Astrocyte of the cerebellum (primary cell): ENCODE results near the gene CADM3.
A peak's percentile ranks its signal among the peaks of the same experiment; 100 is the strongest.

Experiments used
- DNase-seq: peaks from one replicate; pipeline ENCODE4 v3.0.0-alpha.2; 2011; ENCODE audit warnings: low read depth
- H3K4me3 ChIP-seq: 2 replicates; pipeline ENCODE4 v1.5.1; 2011; ENCODE audit warnings: mild to moderate bottlenecking, low read depth, low read length, moderate library complexity
- in situ Hi-C: cut with HindIII; loops from 2 replicates; pipeline ENCODE4 v1.10.0; 2017; ENCODE audit warnings: low sequenced_read_pairs
- TF ChIP-seq, protein P1 (sequence below): IDR thresholded peaks from 2 replicates; pipeline ENCODE4 v1.5.1; 2012; ENCODE audit warnings: low read length, low read depth, moderate library complexity, mild to moderate bottlenecking; ENCODE audit errors: missing control alignments

CADM3 gene

DNA sequence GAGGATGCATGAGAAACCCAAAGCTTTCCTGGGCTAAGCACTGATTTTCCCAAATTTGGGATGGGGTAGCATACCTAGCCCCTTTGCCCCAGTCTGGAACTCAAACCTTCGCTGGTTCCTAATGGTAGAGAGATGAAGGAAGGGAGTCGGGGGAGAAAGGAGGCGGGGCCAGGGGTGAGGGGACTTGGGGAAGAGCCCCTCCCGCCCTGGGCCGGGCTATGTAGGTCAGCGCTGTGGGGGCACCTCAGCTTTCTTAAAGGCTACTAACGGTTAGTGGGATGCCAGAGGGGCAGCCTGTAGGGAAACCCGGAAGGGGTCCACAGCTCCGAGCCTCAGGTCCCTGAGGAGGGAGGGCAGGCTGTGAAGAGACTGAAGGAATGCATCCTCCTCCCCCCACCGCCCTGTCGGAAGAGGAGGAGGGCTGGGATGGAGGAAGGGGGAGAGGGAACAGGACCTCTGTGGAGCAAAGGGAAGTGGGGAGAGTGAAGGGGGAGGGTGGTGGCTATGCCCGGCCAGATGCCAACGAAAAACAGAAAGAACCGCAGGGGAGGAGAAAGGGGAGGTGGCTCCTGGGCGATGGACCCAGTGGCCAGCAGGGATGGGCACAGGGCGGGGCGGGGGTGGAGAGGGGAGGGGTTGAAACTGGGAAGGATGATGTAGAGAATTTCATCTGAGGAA, 1.3 kb downstream of the CADM3 start:
- no peak for DNase-seq
- peak overlapping the region; percentile 37 for H3K4me3 ChIP-seq
- TF ChIP-seq, protein P1, sequence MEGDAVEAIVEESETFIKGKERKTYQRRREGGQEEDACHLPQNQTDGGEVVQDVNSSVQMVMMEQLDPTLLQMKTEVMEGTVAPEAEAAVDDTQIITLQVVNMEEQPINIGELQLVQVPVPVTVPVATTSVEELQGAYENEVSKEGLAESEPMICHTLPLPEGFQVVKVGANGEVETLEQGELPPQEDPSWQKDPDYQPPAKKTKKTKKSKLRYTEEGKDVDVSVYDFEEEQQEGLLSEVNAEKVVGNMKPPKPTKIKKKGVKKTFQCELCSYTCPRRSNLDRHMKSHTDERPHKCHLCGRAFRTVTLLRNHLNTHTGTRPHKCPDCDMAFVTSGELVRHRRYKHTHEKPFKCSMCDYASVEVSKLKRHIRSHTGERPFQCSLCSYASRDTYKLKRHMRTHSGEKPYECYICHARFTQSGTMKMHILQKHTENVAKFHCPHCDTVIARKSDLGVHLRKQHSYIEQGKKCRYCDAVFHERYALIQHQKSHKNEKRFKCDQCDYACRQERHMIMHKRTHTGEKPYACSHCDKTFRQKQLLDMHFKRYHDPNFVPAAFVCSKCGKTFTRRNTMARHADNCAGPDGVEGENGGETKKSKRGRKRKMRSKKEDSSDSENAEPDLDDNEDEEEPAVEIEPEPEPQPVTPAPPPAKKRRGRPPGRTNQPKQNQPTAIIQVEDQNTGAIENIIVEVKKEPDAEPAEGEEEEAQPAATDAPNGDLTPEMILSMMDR, result no peak
- in situ Hi-C loops, result no loop called here

DNA sequence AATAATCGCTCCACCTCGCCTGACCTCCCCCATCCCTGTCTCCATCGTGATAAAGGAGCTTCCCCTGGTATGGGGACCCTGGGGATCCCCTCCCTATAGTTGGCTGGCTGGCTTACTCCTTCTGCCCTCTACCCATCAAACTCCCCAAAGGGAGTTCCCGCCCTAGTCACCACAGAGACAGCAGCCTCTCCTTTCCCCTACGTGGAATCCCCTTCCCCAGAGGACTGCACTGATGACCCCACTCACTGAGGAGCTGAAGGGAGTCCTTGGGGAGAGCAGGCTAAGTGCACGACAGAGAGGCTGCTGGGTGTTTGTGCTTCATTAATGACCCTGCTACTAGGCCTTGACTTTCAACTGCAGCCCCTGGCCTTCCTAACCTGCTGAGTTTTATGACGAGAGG, 1.9 kb downstream of the CADM3 start:
- no peak for DNase-seq
- TF ChIP-seq, protein P1, result no peak
- H3K4me3 ChIP-seq, result no peak overlapping the region
- in situ Hi-C loops, result no loop called here

DNA sequence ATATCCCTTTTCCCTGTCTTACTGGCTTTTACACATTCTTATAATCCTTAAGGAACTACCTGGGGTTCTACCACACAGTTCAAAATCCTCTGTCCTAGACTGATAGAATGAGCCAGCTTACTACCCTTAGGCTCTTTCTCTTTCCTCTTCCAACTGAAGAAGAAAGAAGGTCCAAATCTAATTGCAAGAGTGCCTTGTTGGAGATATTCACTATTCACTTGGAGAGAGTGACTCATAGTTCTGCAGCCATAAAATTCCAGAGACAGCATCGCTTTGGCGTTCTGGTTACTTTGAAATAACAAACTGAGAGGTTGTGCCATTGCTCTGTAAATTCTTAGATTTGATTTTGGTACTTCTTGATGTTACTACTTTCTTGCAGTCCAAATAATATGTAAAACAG, 4.2 kb downstream of the CADM3 start:
- no peak for DNase-seq
- TF ChIP-seq, protein P1, result no peak
- no peak overlapping the region for H3K4me3 ChIP-seq
- in situ Hi-C loops, result no loop called here

DNA sequence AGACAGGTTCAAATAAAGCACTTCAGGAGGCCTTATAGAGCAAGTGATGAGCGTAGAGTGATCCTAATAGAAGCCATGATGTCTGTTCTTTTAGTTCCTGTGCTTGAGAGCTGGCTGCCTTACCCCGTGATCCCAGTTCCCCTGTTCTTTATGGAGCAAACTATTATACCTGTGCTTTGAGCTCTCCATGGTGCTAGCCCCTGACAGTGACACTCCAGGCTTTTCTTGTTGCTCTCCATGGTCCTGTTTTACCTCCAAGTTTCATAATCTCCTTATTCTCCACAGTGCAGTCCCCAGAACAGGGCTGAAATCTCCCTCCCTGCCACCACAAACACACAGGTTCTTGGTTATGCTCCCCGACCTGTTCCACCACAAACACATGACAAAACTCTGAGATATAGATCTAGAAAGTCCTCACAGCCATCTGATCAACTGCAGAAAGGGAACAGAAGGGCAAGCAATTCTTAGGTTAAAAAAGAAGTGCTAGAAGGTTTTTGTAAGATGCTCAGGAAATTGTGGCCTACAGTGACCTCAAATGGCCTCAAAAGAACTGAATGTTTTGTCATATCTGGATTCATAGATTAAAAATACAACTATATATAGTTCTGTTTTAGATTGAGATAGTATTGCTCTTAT, 6.0 kb downstream of the CADM3 start:
- DNase-seq, result peak; percentile 80
- H3K4me3 ChIP-seq, result no peak overlapping the region
- TF ChIP-seq, protein P1, result no peak
- in situ Hi-C loops, result no loop called here

DNA sequence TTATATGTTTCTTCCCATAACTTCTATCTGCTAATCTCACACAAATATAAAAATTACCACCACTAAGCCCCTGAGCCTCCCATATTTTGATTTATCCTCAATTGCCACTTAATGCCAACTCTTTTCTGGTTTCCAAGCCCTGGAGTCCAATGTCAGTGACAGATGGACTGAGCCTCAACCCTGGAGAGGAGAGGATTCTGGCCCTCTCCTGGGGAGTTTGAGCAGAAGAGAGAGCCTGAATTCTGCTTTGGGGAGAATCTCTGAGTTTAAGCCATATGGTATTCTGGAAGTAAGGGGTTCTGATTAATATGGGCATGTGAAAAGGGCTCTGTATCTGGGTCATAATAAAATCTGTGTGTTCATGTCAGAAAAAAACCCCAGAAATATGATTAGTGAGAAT, 8.5 kb downstream of the CADM3 start:
- in situ Hi-C loops, result no loop called here
- DNase-seq, result no peak
- no peak overlapping the region for H3K4me3 ChIP-seq
- TF ChIP-seq, protein P1, result no peak

DNA sequence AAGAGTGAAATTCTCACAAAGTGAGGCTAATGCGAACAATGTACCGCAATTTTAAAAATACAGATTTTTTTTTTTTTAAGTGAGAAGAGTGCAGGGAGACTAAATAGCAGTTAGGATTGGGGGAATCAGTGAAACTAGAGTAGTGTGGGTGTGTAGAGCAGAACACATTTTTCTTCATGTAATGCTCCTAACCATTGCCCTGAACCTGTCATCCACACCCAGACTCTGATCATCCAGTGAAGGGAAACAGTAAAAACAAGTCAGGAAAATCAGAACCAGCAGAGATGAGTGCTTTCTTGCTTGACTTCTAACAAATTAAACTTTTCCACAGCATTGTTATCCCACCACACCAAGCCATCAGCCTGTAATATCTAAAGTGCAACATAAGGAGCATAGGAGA, 9.1 kb downstream of the CADM3 start:
- TF ChIP-seq, protein P1, result no peak
- in situ Hi-C loops, result no loop called here
- H3K4me3 ChIP-seq, result no peak overlapping the region
- DNase-seq, result no peak
